Activated naive CD4-positive, alpha-beta T cell treated with anti-CD3 and anti-CD28 coated beads for 36 hours (primary cell): ENCODE data around the gene CLDN9. TPM values are rescaled to one million over a fixed set of nuclear protein-coding genes. Genes with fewer than 3 reads are reported as not detected.

ENCODE experiments used
- CTCF ChIA-PET: fragments of 350-600 bp; sonication (Branson Sonifier 250); formaldehyde crosslinking; loops from one replicate; lab custom pipeline; 2021; ENCODE audit warnings: antibody characterized with exemption; lab: Charles Lee
- DNase-seq: peaks from one replicate; pipeline ENCODE4 v3.0.0-alpha.2; 2020
- H3K27ac Mint-ChIP-seq: one replicate; pipeline ENCODE4 v1.8.0; 2021; ENCODE audit warnings: mild to moderate bottlenecking, mixed read lengths
- H3K27me3 Mint-ChIP-seq: one replicate; pipeline ENCODE4 v1.8.0; 2021; ENCODE audit warnings: low read depth, mixed read lengths
- H3K36me3 Mint-ChIP-seq: one replicate; pipeline ENCODE4 v1.8.0; 2021; ENCODE audit warnings: low read depth, mixed read lengths
- H3K4me1 Mint-ChIP-seq: one replicate; pipeline ENCODE4 v1.8.0; 2021; ENCODE audit warnings: low read depth, mixed read lengths
- H3K4me3 Mint-ChIP-seq: one replicate; pipeline ENCODE4 v1.8.0; 2021; ENCODE audit warnings: mild to moderate bottlenecking, moderate library complexity, mixed read lengths
- H3K9me3 Mint-ChIP-seq: one replicate; pipeline ENCODE4 v1.8.0; 2021; ENCODE audit warnings: mixed read lengths
- intact Hi-C: fragments of 100-400 bp; cut with micrococcal nuclease; formaldehyde crosslinking; loops from one replicate; pipeline ENCODE4 v1.15.1; 2023
- total RNA-seq, 2 experiments: library from RNA; stranded (reverse); gene quantifications; one replicate each; pipeline ENCODE4 v1.2.3, GENCODE V29; 2021

Gene CLDN9
- total RNA-seq, 2 experiments from 2014 or later, result not detected

DNA sequence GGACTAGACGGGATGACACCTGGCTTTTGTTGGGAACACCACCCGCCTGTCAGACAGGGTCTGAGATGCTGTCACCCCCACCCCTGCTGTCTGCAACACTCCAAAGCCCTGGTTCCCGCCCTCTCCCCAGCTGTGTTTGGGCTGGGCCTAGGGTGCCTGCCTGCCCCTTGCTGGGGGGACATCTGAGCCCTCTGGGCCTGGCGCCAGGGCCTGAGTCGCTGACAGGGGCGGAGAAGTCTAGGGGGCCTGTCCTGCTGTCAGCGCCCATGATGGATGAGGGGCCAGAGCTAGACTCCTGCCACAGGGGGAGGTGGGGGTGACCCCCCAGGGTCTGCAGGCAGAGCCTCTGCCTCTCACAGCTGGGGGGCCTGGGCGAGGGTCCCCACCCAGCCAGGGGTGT is 24.9 kb upstream of the CLDN9 start:
- Mint-ChIP-seq H3K27me3 (no peaks in the 10 kb centered on the region), H3K4me3 (no peak overlapping the region), H3K9me3 (no peaks in the 10 kb centered on the region), H3K36me3 (no peaks in the 10 kb centered on the region), H3K4me1 (peaks cover 6% of the 10 kb centered on the region), H3K27ac (no peak overlapping the region)
- CTCF ChIA-PET, result interaction anchor here (0.5 kb wide), 1 partner anchor 27 kb away, joined by 3 read pairs; no protein-coding TSS in a partner anchor
- intact Hi-C loops, result no loop called here
- DNase-seq, result no peak

DNA sequence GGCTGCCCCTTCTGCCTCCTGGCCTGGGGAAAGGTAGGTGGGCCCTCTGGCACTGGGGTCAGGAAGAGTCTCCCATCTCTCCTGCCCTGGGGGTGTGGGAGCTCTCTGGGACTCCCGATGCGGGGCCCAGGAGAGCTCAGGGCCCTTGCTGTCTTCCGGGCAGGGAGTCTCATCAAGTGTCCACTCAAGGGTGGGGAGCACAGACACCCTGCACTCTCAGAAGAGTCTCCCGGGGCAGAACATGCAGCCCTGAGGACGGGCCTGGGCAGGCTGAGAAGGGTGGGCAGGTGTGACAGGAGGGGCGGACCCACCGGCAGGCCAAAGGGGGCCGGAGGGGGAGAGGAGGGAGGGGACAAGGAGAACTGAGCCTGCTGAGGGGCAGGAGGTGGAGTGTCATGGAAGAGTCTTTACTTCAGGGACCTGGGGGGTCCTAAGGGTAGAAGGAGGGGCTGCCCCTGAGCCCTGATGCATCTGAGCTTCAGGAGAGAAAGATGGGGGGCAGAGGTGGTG is 24.1 kb upstream of the CLDN9 start:
- intact Hi-C loops, result no loop called here
- Mint-ChIP-seq H3K27me3 (no peaks in the 10 kb centered on the region), H3K9me3 (no peaks in the 10 kb centered on the region), H3K4me1 (peaks cover 4% of the 10 kb centered on the region), H3K36me3 (no peaks in the 10 kb centered on the region), H3K27ac (no peak overlapping the region), H3K4me3 (no peak overlapping the region)
- DNase-seq, result no peak
- CTCF ChIA-PET, result interaction anchor here (0.5 kb wide), 1 partner anchor 28 kb away, joined by 3 read pairs; no protein-coding TSS in a partner anchor

DNA sequence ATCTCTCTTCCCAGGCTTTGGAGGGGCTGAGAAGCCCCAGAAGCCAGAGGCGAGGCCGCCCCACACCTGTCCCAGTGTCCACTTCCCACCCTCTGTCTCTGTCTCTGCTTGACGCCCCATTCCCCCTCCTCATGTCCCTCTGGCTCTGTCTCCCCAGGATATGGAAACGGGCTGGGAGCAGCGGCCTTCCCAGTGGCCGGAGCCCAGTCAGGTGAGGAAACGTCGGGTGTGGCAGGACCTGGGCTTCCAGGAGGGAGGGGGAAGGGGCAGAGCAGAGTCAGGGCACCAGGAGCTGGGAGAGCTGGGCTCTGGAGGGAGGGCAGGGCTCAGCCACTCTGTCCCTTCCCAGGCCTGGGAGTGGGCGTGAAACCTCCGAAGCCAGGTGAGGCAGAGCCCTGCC is 21.8 kb upstream of the CLDN9 start:
- Mint-ChIP-seq H3K4me1 (no peaks in the 10 kb centered on the region), H3K27me3 (no peaks in the 10 kb centered on the region), H3K36me3 (no peaks in the 10 kb centered on the region), H3K27ac (no peak overlapping the region), H3K4me3 (no peak overlapping the region), H3K9me3 (no peaks in the 10 kb centered on the region)
- intact Hi-C loops, result no loop called here
- CTCF ChIA-PET, result interaction anchor here (0.6 kb wide), 1 partner anchor 87 kb away, joined by 3 read pairs; no protein-coding TSS in a partner anchor
- no peak for DNase-seq

DNA sequence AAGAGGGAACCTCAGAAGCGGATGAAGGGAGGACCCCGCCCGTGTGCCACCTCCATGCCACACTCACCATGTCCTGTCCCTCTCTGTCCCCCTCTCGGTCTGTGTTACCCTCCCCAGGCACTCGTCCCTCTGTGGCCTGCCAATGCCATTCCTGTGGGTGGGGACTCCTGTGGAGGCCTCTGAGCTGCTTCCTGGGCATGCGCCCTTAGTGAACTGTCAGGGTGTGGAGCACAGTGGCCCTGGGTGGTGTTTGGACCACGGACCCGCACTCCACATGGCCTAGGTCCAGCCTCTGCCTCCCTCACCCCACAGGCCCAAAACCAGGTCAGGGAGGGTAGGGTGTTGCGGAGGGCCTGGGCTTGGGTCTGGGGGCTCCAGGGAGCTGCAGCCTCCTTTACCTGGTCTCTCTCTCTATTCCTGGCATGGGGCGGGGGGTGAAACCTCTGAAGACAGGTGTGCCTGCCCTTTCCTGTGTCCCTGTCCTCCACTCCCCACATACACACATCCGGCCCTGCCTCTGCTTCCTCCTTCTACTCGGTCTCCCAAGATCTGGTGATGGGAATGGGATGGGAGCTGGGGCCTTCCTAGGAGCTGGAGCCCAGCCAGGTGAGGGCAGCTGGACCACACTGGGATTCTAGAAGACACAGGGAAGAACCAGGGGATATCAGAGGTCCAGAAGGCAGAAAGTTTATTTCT is 21.0 kb upstream of the CLDN9 start:
- Mint-ChIP-seq H3K9me3 (no peaks in the 10 kb centered on the region), H3K4me3 (no peak overlapping the region)

DNA sequence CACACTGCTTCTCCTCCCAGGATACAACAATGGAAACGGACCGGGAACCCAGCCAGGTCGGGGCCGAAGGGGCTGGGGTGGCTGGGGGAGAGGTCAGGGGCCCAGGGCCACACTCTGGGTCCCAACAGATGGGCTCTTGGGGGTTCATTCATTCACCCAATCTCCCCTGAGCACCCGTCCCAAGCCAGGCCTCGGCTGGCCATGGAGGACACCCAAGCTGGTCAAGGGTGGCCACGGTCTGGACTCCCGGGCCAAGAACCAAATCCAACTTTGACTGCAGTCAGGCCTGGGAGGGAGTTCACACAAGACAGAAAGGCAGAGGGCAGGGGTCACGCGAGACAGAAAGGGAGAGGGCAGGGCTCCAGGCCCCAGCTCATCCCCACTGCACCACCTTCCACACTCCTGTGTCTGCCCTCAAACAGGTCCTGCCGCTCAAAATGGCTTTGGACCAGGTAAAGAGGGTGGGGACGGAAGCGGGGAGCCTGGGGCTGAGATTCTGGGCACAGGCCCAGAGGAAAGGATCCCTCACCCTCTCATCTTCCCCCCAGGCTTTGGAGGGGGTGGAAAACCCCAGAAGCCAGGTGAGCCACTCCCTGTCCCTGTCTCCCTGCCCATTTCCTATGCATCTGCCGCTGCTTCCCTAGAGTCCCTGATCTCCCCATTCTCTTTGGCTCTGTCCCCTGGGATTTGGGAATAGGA is 20.2 kb upstream of the CLDN9 start:
- no peaks in the 10 kb centered on the region for H3K27me3 Mint-ChIP-seq
- no peak overlapping the region for H3K4me3 Mint-ChIP-seq
- intact Hi-C loops, result no loop called here
- no peaks in the 10 kb centered on the region for H3K4me1 Mint-ChIP-seq
- H3K9me3 Mint-ChIP-seq, result no peaks in the 10 kb centered on the region
- DNase-seq, result no peak
- H3K36me3 Mint-ChIP-seq, result no peaks in the 10 kb centered on the region
- H3K27ac Mint-ChIP-seq, result no peak overlapping the region
- CTCF ChIA-PET, result no interaction called here

More for the DNA sequence above, 21.0 kb upstream of the CLDN9 start:
- CTCF ChIA-PET, result no interaction called here
- Mint-ChIP-seq H3K27ac (no peak overlapping the region), H3K36me3 (no peaks in the 10 kb centered on the region), H3K4me1 (no peaks in the 10 kb centered on the region), H3K27me3 (no peaks in the 10 kb centered on the region)
- DNase-seq, result no peak
- intact Hi-C loops, result no loop called here

DNA sequence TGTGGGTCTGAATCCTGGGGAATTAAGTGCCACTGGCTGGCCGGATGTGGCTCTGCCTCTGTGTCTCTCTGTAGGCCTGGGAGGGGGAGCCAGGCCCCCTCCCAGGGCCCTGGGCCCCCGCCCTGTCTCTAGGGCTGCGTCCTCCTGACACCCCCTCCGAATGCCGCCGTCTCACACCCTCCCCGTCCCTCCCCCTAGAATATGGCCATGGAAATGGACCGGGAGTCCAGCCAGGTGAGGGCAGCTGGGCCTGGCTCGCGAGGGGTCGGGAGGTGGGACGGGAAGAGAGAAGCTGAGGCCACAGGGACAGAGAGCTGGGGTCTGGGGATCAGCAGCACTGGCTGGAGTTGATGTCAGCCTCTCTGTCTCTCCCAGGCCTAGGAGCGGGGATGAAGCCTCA is 16.4 kb upstream of the CLDN9 start:
- Mint-ChIP-seq H3K27ac (no peak overlapping the region), H3K4me1 (no peaks in the 10 kb centered on the region), H3K4me3 (no peak overlapping the region), H3K9me3 (no peaks in the 10 kb centered on the region), H3K27me3 (no peaks in the 10 kb centered on the region), H3K36me3 (no peaks in the 10 kb centered on the region)
- intact Hi-C loops, result no loop called here
- CTCF ChIA-PET, result no interaction called here
- no peak for DNase-seq

DNA sequence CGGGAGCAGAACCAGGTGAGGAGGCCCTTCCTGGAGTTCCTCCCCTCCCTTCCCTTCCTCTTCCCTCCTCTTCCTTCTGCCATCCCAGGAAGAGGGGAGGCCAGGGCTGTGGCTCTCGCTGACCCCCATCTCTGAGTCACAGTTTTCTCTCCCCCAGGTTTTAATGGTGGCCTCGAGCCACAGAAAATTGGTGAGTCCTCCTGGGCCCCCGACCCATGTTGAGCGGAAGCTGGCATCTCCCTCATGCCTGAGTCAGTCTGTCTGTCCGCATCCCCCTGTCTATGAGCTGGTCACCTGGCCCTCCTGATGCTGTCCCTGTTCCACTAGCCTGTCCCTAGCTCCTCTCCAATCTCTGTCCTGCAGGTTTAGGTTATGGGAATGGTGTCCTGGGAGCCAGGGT is 12.8 kb upstream of the CLDN9 start:
- no peaks in the 10 kb centered on the region for H3K4me1 Mint-ChIP-seq
- no peak overlapping the region for H3K4me3 Mint-ChIP-seq
- CTCF ChIA-PET, result interaction anchor here (13.3 kb wide), 1 partner anchor 27 kb away, joined by 310 read pairs; the partner anchor contains the start of genes CLDN6, HCFC1R1, THOC6 and TNFRSF12A
- intact Hi-C loops, result no loop called here
- H3K27me3 Mint-ChIP-seq, result no peaks in the 10 kb centered on the region
- no peak for DNase-seq
- no peaks in the 10 kb centered on the region for H3K9me3 Mint-ChIP-seq
- H3K27ac Mint-ChIP-seq, result no peak overlapping the region
- H3K36me3 Mint-ChIP-seq, result no peaks in the 10 kb centered on the region

DNA sequence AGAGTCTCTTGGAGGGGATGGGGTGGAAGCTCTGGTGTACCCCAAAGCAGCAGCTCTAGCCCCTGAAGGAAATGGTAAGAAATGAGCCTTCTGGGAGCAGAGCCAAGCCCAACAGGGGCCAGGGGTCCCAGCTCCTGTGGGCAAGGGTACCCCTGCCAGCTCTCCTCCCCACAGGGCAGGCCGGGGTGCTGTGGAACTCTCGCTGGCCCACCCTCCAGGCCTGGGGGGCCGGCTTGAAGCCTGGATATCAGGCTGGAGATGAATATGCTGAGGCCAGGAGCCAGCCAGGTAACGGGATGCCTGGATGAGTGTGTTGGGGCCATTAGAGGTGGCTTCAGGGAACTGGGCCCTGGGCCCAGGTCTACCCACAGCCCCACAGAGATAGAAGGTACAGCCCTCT is 12.2 kb upstream of the CLDN9 start:
- no peaks in the 10 kb centered on the region for H3K27me3 Mint-ChIP-seq
- no peak for DNase-seq
- intact Hi-C loops, result no loop called here
- no peaks in the 10 kb centered on the region for H3K36me3 Mint-ChIP-seq
- CTCF ChIA-PET, result interaction anchor here (13.3 kb wide), 1 partner anchor 26 kb away, joined by 310 read pairs; the partner anchor contains the start of genes CLDN6, HCFC1R1, THOC6 and TNFRSF12A
- no peak overlapping the region for H3K27ac Mint-ChIP-seq
- no peaks in the 10 kb centered on the region for H3K9me3 Mint-ChIP-seq
- H3K4me1 Mint-ChIP-seq, result no peaks in the 10 kb centered on the region
- H3K4me3 Mint-ChIP-seq, result no peak overlapping the region

DNA sequence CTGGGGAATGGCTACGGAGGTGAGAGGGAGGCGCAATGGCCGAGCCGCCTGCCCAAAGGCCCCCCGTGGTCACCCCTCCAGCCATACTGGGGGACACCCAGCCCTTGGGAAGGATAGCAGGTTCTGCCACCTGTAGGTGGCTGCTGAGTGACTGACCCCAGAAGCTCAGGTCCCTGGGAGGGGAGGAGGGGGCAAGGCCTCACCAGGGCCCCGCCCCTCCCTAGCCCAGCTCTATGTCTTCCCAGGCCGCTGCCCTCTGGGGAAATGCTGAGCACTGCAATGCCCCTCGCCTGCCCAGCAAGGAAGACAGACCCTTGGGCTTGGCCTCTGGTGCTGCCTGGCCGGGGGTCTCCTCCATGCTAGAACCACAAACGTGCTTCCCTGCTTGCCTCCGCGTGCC is 11.4 kb upstream of the CLDN9 start:
- Mint-ChIP-seq H3K4me1 (no peaks in the 10 kb centered on the region), H3K27me3 (peaks cover 2% of the 10 kb centered on the region), H3K9me3 (no peaks in the 10 kb centered on the region), H3K4me3 (no peak overlapping the region), H3K27ac (no peak overlapping the region), H3K36me3 (no peaks in the 10 kb centered on the region)
- CTCF ChIA-PET, result interaction anchor here (13.3 kb wide), 1 partner anchor 25 kb away, joined by 310 read pairs; the partner anchor contains the start of genes CLDN6, HCFC1R1, THOC6 and TNFRSF12A
- intact Hi-C loops, result no loop called here
- no peak for DNase-seq

DNA sequence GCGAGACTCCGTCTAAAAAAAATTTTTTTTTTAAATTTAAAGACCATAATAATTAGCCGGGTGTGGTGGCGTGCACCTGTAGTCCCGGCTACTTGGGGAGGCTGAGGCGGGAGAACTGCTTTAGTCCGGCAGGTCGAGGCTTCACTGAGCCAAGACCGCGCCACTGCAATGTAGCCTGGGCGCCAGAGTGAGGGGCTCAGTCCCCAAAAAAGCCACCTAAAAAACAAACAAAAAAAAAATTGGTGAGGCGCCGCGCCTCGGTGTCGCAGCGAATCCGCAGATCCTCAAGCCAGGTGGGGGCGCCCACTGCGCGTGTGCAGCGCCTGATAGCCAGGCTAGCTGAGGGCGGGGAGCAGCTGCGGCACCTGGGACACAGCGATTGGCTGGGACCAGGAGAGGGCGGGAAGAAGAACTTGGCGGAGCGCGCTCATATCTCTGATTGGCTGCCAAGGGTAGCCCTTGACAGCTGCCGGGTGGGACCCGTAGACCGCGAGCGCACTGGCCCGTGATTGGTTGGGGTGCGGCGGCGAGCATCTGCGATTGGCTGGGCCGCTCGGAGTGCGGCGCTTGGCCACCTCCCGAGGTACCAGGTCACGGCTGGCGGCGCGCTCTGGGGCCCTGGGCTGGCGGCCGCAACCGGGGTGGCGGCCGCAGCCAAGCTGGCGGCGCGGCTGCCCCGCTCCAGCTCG is 9.0 kb upstream of the CLDN9 start:
- Mint-ChIP-seq H3K4me3 (peak overlapping the region; percentile 49), H3K9me3 (no peaks in the 10 kb centered on the region), H3K4me1 (peaks cover 23% of the 10 kb centered on the region), H3K36me3 (no peaks in the 10 kb centered on the region), H3K27ac (no peak overlapping the region), H3K27me3 (peaks cover 2% of the 10 kb centered on the region)
- CTCF ChIA-PET, result interaction anchor here (0.6 to 13.3 kb wide), 11 partner anchors 23 to 883 kb away, joined by 3 to 310 read pairs (median 4); partner anchors contain the start of genes BICDL2, CLDN6, HCFC1R1 and THOC6
- intact Hi-C loops, result loop anchor here (1.0 to 2.0 kb wide), 6 partner anchors 17 to 163 kb away; partner anchors contain the start of genes THOC6 and TNFRSF12A
- peak; percentile 98 for DNase-seq

DNA sequence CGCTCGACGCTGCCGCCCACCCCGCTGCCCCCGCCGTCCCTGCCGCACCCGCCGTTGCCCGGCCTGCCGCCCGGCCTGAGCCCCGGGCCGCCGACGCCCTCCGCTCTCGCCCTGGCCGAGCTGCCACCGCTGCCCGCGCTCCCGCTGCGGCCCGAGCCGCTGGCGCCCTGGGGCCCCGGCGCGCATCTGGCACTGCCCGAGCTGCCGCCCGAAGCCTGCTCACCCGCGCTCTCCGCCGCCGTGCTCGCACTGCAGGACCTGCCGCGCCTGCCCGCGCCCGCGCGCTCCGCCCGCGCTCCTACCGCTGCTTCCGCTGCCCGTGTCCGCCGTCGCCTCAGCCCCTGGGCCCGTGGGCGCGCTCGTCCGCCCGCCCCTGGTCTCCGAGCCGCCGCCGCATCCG is 8.4 kb upstream of the CLDN9 start:
- Mint-ChIP-seq H3K36me3 (no peaks in the 10 kb centered on the region), H3K27ac (no peak overlapping the region), H3K9me3 (no peaks in the 10 kb centered on the region), H3K4me1 (peaks cover 25% of the 10 kb centered on the region), H3K4me3 (peak overlapping the region; percentile 59), H3K27me3 (peaks cover 2% of the 10 kb centered on the region)
- DNase-seq, result no peak
- CTCF ChIA-PET, result interaction anchor here (0.6 to 13.3 kb wide), 11 partner anchors 22 to 884 kb away, joined by 3 to 310 read pairs (median 4); partner anchors contain the start of genes BICDL2, CLDN6, HCFC1R1 and THOC6
- intact Hi-C loops, result loop anchor here (1.0 to 2.0 kb wide), 2 partner anchors 16 to 120 kb away; partner anchors contain the start of gene TNFRSF12A
